GM18873 (cell line): ENCODE measurements around the gene FMNL1.

ENCODE experiments used
- ATAC-seq: cut with Tn5 transposase; IDR thresholded peaks from one replicate; pipeline ENCODE4 v1.9.1; 2021; ENCODE audit warnings: mild to moderate bottlenecking, moderate library complexity, moderate number of reproducible peaks; ENCODE audit not compliant: unreplicated experiment, low FRiP score

FMNL1 gene

DNA sequence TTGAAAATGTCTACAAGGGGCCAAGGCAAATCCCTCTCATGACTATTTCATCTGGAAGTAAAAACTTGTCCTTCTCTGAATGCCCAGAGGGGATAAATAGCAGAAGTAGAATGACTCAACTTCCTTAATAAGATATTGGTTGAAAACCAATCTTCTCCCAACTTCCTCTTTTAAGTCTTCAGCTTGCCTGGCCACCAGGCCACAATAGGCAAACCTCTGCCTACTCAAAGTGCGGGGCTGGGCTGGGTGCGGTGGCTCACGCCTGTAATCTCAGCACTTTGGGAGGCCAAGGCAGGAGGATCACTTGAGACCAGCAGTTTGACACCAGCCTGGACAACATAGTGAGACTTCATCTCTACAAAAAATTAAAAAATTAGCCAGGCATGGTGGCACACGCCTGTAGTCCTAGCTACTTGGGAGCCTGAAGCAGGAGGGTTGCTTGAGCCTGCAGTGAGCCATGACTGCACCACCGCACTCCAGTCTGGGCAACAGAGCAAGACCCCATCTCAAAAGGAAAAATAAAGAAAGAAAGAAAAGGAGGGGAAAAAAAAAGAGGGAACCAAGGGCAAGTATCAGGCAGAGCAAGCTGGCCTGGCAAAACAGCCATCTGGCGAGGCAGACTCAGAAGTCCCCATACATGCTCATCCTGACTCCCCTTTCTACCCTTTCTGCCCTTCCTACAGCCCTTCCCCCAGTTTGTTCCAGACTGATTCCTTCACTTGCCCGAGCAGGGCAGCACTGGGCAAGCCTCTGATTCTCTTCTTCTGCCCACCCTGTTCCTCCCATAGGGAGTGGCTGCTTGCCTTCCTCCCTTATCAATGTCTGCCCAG lies 74.5 kb downstream of the FMNL1 start:
- no peak for ATAC-seq

- ATAC-seq = no peak
These were observed 75.1 kb downstream of the FMNL1 start for GRCh38 chr17:45296833-45297124.
